Prostate gland (tissue), 2 donors: Measurements from ENCODE around the gene ITK.

Experiments used
- CTCF ChIP-seq, 4 experiments: fragments of 200-600 bp in 2 of 4; fragments of 450-650 bp in 2 of 4; sonication (generic) in 2 of 4; IDR thresholded peaks; 1 replicate in 3 of 4; 2 replicates in 1 of 4; pipeline ENCODE4 v1.5.1; 2016 to 2019; ENCODE audit warnings: antibody characterized with exemption in 4 of 4, mild to moderate bottlenecking in 2 of 4, moderate library complexity in 2 of 4
- POLR2A ChIP-seq: fragments of 450-650 bp; IDR thresholded peaks from one replicate; pipeline ENCODE4 v1.6.1; 2016; ENCODE audit warnings: antibody characterized with exemption, mild to moderate bottlenecking

GRCh38 chr5:157203417-157203816, 22.8 kb downstream of the ITK start:
- TF ChIP-seq CTCF (IDR thresholded peaks at IDR 0.05) (no peak), POLR2A (no peak)
